Measurements from ENCODE around the gene GPC1.
A peak's percentile ranks its signal among the peaks of the same experiment; 100 is the strongest.

GPC1 gene

GRCh38 chr2:240413813-240414429 is 21.5 kb upstream of the GPC1 start:
- no peak for DNase-seq

DNA sequence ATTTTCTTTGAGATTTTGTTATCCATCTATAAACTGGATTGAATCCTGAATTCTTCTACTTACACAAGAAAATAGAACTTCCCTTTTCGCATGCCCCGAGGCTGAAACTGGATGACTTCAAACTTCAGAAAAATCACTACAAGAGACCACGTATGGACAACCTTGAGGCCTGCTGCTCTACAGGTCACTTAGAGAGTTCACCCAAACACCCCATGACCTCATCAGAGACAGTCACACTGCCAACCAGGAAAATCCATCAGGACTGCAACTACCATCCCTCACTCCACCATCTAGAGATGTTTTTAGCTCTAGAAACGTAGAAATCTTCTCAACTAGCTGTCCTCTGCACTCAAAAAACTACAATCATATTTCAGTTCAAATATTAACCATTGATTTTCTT is 18.6 kb upstream of the GPC1 start:
- no peak for DNase-seq

DNA sequence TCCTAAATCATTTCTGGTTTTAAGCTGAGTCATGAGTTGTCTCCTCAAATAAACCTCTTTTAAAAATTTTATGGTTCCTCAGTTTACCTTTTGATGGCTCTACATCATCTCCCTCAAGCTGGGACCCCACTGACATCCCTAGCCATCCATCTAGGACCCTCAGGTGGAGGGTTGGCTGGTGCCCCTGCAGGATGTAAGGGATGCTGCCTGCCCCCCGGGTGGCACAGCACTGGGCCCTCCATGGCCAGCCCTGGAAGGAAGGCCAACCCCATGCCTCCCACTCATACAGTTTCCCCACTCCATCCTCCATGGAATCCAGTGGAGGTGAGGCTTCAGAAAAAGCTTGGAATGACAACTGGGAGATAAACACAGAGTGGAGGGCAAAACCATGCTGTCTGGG is 17.2 kb upstream of the GPC1 start:
- DNase-seq, result no peak

DNA sequence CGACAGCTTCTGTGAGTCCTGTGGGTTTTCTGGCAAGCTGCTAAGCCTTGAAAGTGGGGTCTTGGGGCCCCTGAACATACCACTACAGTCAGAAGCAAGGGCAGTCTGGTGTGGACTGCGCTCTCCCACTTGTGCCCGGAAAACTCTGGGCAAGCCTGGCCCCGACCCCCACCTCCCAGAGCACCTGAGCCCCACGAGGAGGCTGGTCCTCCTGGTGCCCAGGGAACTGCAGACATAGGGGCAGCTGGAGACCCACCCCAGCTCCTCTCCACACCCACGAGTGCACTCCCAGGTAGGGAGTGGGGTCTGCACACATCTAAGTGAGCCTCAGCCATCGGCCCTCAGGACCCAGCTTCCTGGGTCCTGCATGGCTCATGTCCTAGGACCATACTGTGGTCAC is 16.2 kb upstream of the GPC1 start:
- DNase-seq, result no peak

- peak; percentile 55 for DNase-seq
These were observed 15.7 kb upstream of the GPC1 start for GRCh38 chr2:240419723-240420122.

GRCh38 chr2:240420206-240421104 is 15.0 kb upstream of the GPC1 start:
- peak; percentile 50 for DNase-seq

- DNase-seq, result no peak
These were observed 14.1 kb upstream of the GPC1 start for GRCh38 chr2:240421381-240421780.

DNA sequence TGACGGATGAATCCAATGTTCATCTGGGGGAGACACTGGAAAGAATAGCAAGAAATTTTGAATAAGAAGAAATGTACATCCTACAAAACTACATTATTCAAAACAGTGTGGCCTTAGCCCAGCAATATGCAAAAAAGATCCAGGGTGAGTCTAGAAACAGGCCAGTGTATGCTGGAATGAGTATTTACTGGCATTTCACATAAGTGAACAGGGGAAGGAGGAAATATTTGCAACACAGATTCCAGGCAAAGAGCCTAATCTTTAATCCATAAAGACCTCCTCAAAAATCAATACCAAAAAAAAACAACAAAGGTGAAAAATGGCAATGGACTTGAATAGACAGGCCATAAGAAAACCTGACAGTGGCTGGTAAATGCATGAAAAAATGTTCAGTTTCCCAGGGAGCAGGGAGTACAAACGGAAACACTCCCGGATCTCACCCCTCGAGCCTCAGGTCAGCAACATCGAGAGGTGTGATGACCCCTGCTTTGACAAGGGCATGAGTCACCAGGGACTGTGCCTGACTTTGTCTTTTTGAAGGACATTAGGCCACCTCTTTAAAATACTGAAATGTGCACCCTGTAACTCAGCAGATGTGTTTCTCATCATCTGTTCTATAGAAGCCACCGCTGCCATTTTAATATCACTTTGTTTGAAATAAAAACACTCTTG is 12.7 kb upstream of the GPC1 start:
- no peak for DNase-seq

GRCh38 chr2:240423788-240424191 is 11.7 kb upstream of the GPC1 start:
- DNase-seq, result peak; percentile 26

DNA sequence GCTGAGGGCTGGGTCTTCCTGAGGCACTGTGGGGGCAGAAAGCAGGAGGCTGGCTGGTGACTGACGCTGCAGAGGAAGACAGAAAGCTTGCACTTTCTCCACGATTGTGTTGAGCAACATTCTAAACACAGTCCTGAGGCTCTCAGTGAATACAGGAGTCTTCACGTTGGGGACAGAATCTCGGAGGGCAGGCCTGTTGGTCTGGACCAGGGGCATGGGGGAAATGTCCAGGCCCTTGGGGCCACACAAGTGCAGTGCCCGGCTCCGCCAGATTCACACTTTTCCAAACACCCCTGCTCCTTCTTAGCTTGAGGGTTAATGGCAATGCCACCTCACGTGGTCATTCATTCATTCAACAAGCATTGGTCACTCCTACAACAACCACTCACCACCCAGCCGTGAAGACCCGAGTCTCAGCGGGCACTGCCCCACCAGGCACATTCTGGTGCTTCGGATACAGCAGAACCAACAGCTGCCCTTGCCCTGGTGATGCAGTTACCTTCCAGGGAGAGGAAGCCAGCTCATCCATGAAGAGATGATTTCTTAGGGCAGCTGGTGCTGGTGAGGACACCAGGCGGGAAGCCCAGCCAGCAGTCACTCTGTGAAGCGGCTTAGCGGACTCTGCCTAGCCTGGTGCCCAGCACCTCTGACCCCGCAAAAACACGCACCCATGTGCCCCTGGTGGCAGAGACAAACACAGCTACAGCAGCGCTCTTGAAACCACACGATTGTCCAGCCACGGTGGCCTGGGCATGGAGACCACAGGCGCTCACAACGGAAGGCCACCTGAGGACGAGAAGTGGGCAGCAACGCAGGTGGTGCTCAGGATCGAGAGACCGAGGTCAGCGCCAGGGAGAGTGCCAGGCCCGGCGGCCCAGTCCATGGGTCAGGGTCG is 10.9 kb upstream of the GPC1 start:
- no peak for DNase-seq

DNA sequence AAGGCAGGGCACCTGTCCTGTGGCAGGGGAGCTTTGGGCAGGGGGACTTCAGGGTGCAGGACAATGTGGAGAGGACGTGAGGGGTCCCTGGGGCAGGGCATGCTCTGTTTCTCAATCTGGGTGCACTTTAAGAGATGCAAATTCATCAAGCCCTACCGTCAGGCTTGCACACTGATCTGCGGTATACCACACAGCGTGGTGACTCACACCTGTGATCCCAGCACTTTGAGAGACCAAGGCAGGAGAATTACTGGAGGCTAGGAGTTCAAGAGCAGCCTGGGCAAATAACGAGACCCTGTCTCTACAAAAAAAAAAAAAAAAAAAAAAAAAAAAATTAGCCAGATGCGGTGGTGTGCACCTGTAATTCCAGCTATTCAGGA is 10.2 kb upstream of the GPC1 start:
- DNase-seq, result no peak

- DNase-seq, result no peak
These were observed 9.8 kb upstream of the GPC1 start for GRCh38 chr2:240425697-240426096.

GRCh38 chr2:240426845-240427721 is 8.4 kb upstream of the GPC1 start:
- no peak for DNase-seq

GRCh38 chr2:240427729-240428128 is 7.7 kb upstream of the GPC1 start:
- DNase-seq, result no peak

DNA sequence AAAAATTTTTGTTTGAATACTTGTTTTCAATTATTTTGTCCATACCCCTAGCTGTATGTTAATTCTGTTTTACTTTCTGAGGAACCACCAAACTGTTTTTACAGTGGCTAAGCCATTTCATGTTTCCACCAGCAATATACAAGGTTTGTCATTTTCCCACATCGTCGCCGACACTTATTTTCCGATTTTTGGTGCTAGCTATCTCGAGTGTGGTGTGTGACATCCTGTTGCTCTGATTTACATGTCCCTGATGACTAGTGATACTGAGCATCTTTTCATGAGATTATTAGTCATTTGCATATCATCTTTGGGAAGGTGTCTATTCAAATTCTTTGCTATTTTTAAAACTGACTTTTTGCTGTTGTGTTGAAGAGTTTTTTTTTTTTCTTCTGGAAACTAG is 7.2 kb upstream of the GPC1 start:
- no peak for DNase-seq

DNA sequence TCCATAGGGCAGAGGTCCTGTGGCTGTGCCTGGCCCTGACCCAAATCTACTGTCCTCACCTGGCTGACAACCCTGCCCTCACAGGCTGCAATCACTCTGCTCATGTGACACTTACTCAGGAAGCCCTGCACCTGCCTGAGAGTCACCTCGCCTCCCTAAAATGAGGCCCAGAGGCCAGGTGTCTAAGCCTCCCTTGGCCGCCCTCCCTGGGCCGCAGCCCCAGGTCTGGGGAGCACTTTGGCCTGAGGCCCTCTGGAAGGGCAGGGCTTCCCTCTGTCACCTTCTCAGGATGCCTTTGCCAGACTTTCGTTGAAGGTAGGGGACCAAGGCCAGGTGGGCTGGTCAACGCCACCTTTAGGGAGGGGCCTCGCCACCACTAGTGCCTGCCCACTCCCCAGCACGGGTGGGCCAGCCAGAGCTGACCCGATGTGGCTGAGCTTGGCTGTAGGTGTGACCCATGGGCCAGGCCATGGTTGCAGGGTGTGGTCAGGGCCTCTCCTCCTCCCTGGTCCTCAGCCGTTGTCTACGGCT is 6.1 kb upstream of the GPC1 start:
- DNase-seq, result no peak

GRCh38 chr2:240429872-240430491 is 5.5 kb upstream of the GPC1 start:
- peak; percentile 17 for DNase-seq

DNA sequence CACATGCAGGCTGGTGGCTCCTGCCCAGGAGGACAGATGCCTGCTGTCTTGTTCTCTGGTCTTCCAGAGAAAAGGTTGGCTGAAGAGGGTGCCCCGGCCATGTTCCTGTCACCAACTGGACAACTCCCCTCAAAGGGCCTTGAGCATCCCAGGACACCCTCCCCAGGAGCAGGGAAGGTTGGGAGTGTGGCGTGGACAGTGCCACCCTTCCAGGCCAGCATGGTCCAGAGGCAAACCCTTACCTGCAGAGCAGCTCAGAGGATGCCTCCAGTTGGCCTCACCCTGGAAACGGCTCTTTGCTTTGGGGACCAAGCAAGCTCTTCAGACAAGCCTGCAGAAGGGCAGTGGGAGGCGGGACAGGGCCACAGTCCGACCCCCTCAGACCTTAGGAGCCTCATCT is 4.9 kb upstream of the GPC1 start:
- DNase-seq, result no peak

DNA sequence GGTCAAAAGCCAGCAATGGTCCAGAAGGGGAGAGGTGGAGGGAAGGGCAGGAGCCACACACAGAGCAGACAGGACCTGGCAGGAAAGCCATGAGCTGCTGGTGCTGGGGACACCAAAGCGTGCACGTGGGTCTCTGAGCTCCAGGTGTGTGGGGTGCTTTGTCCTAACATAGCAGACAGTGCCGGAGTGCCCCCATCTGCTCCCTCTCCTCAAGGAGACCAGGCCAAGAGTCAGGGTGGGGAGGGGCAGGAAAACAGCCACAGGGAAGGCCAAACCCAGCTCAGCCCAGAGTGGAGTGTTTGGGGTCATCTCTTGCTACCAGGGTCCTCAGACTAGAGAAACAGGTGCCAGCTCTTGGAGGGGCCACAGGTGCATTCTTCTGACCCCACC is 4.2 kb upstream of the GPC1 start:
- no peak for DNase-seq

- no peak for DNase-seq
These were observed 3.6 kb upstream of the GPC1 start for GRCh38 chr2:240431661-240432424.
